Tibial artery (tissue), 4 donors: ENCODE measurements around the gene PRODH2.

ENCODE experiments used
- DNase-seq, 2 donors: peaks; one replicate each; pipeline ENCODE4 v3.0.0-alpha.2; 2019
- H3K27ac ChIP-seq, 2 donors: fragments of 200-600 bp; sonication (generic) in 1 of 2; 1 replicate in 1 of 2; 2 replicates in 1 of 2; pipeline ENCODE4 v1.5.1; 2018 to 2019; ENCODE audit warnings: mild to moderate bottlenecking in 1 of 2
- H3K27me3 ChIP-seq, 2 donors: fragments of 200-600 bp; sonication (generic) in 1 of 2; one replicate each; pipeline versions ENCODE4 v1.5.1 to v1.6.0; 2016 to 2019
- H3K36me3 ChIP-seq, 3 donors: fragments of 200-600 bp; sonication (generic) in 2 of 3; one replicate each; pipeline ENCODE4 v1.5.1; 2016 to 2019; ENCODE audit warnings: mild to moderate bottlenecking in 2 of 3
- H3K4me1 ChIP-seq, 4 donors: fragments of 200-600 bp; sonication (generic) in 2 of 4; 1 replicate in 3 of 4; 2 replicates in 1 of 4; pipeline ENCODE4 v1.5.1; 2016 to 2019
- H3K4me3 ChIP-seq, 2 donors: fragments of 200-600 bp; sonication (generic) in 1 of 2; 1 replicate in 1 of 2; 2 replicates in 1 of 2; pipeline ENCODE4 v1.5.1; 2018 to 2019; ENCODE audit warnings: mild to moderate bottlenecking in 2 of 2
- H3K9me3 ChIP-seq, 3 donors: fragments of 200-600 bp; sonication (generic) in 1 of 3; one replicate each; pipeline ENCODE4 v1.5.1; 2016 to 2019
- intact Hi-C: fragments of 100-400 bp; cut with DNase I; formaldehyde crosslinking; loops from one replicate; pipeline ENCODE4 v1.15.0; 2023; ENCODE audit warnings: low total_unique reads
- TF ChIP-seq, protein P1 (sequence below), 2 experiments: fragments of 200-600 bp in 1 of 2; fragments of 450-650 bp in 1 of 2; IDR thresholded peaks; one replicate each; pipeline ENCODE4 v1.5.1; 2017 to 2019; ENCODE audit warnings: antibody characterized with exemption in 2 of 2, mild to moderate bottlenecking in 1 of 2, moderate library complexity in 1 of 2

The PRODH2 gene

DNA sequence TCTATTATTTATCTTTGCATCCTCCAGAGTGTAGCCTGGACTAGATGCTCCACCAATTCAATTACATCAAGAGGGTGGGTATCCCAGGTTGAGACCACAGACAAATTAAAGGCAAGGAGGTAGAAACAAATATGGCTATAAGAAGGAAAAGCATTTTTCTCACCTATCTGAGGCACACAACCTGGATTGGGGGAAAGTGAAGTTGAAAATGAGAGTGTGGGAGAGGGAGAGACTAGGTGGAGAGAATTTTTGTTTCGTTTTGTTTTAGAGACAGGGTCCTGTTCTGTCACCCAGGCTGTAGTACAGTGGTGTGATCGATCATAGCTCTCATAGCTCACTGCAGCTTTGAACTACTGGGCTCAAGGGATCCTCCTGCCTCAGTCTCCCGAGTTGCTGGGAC lies 5.8 kb upstream of the PRODH2 start:
- Histone ChIP-seq H3K4me3 (no peak overlapping the region), H3K4me1 (no peaks in the 10 kb centered on the region), H3K9me3 (no peaks in the 10 kb centered on the region), H3K36me3 (no peaks in the 10 kb centered on the region), H3K27me3 (peaks cover 0 to 33% of the 10 kb centered on the region in 2 donors), H3K27ac (no peak overlapping the region)
- DNase-seq, result no peak
- TF ChIP-seq, protein P1, sequence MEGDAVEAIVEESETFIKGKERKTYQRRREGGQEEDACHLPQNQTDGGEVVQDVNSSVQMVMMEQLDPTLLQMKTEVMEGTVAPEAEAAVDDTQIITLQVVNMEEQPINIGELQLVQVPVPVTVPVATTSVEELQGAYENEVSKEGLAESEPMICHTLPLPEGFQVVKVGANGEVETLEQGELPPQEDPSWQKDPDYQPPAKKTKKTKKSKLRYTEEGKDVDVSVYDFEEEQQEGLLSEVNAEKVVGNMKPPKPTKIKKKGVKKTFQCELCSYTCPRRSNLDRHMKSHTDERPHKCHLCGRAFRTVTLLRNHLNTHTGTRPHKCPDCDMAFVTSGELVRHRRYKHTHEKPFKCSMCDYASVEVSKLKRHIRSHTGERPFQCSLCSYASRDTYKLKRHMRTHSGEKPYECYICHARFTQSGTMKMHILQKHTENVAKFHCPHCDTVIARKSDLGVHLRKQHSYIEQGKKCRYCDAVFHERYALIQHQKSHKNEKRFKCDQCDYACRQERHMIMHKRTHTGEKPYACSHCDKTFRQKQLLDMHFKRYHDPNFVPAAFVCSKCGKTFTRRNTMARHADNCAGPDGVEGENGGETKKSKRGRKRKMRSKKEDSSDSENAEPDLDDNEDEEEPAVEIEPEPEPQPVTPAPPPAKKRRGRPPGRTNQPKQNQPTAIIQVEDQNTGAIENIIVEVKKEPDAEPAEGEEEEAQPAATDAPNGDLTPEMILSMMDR (IDR thresholded peaks at IDR 0.05), result no peak
- intact Hi-C loops, result no loop called here

DNA sequence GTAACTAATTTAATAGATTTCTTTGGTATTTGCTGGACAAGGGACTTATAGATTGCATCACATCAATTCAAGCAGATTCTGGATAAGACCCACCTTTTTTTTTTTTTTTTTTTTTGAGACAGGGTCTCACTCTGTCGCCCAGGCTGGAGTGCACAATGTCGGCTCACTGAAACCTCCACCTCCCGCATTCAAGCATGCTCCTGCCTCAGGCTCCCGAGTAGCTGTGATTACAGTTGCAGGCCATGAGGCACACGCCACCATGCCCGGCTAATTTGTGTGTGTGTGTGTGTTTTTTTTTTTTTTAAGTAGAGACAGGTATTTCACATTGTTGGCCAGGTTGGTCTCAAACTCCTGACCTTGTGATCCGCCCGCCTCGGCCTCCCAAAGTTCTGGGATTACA lies 4.2 kb upstream of the PRODH2 start:
- no peaks in the 10 kb centered on the region for H3K36me3 ChIP-seq
- no peak overlapping the region for H3K4me3 ChIP-seq
- no peaks in the 10 kb centered on the region for H3K9me3 ChIP-seq
- H3K4me1 ChIP-seq, result no peaks in the 10 kb centered on the region
- TF ChIP-seq, protein P1 (IDR thresholded peaks at IDR 0.05), result no peak
- no peak overlapping the region for H3K27ac ChIP-seq
- DNase-seq, result no peak
- peaks cover 0 to 33% of the 10 kb centered on the region in 2 donors for H3K27me3 ChIP-seq
- intact Hi-C loops, result no loop called here

DNA sequence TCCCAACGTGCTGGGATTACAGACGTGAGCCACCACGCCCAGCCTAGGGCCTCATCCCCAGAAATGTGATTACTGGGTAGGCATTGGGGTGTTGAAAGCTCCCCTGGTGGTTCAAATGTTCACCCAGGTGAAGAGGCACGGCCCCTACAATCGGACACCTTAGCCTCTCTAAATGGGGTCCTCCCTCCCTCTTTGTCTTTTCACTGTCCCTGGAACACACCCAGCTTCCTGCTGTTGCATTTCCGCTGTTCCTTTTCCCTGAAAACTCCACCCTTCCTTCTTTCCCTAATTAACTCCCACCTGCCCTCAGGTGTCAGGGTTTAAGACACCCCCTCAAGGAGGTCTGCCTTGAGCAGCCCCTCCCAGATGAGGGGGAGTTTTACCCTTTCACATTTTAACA lies 3.6 kb upstream of the PRODH2 start:
- Histone ChIP-seq H3K36me3 (no peaks in the 10 kb centered on the region), H3K9me3 (no peaks in the 10 kb centered on the region), H3K27ac (no peak overlapping the region), H3K4me3 (no peak overlapping the region), H3K27me3 (peaks cover 0 to 37% of the 10 kb centered on the region in 2 donors), H3K4me1 (no peaks in the 10 kb centered on the region)
- intact Hi-C loops, result no loop called here
- TF ChIP-seq, protein P1 (IDR thresholded peaks at IDR 0.05), result no peak
- DNase-seq, result no peak

DNA sequence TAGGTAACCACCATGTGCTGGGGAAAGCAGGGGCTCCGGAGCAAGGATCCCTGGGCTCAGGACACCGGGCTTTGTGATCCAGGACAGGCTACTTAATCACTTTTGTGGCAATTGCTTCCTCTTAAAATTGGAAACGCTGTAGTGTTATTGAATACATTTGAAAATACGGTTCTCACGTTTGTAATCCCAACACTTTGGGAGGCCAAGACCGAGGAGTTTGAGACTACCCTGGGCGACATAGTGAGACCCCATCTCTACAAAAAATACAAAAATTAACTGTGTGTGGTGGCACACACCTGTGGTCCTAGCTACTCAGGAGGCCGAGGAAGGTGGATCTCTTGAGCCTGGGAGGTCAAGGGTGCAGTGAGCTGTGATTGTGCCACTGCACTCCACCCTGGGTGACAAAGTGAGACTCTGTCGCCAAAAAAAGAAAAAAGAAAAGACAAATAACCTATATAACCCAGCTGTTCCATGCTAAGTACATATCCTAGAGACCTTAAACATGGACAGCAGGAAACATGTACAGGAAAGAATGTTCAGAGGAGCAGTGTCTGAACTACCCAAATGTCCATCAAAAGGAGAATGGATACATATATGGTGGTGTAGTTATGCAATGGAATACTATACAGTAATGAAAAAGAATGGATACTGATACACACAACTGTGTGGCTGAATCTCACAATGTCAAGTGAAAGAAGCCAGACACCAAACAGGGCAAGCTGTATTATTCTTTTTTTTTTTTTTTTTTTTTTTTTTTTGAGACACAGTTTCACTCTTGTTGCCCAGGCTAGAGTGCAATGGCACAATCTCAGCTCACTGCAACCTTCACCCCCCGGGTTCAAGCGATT lies 622 bp upstream of the PRODH2 start:
- no peak for DNase-seq
- TF ChIP-seq, protein P1 (IDR thresholded peaks at IDR 0.05), result no peak
- Histone ChIP-seq H3K27me3 (peaks cover 0 to 33% of the 10 kb centered on the region in 2 donors), H3K4me3 (no peak overlapping the region), H3K9me3 (no peaks in the 10 kb centered on the region), H3K27ac (no peak overlapping the region), H3K36me3 (no peaks in the 10 kb centered on the region), H3K4me1 (no peaks in the 10 kb centered on the region)
- intact Hi-C loops, result no loop called here

DNA sequence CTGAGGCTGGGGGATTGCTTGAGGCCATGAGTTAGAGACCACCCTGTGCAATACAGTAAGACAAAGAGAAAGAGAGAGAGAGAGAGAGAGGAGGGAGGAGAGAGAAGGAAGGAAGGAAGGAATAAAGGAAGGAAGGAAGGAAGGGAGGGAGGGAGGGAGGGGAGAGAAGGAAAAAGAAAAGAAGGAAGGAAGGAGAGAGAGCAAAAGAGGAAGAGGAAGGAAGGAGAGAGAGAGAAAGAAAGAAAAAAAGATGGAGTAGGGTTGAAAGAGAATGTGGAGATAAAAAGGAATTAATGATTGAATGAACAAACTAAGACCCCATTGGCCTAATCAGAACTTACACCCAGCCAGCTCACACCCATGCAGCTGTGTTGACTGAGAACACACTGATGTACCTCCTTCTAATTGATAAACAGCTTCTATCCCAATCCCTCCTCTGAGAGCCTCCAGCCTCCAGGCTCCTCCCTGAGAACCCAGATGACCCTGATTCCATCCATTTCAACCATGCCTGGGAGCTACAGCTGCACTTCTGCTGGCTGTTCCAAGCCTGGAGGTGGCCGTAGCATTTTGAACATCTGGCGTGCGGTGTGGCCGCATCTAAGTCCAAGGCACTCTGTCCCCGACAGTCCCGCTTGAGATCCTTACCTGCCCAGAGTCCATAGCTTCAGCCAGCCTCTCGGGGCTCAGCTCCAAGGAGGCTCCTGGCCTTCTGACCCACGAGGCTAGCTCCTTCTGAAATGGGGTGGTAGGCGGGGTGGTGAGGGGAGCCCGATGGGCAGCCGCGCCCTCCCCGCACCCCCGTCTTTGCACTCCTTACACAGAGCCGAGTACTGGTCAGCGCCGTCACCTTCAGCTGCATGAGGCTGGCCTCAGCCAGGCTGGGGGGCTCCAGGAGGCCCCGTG lies 1.1 kb downstream of the PRODH2 start:
- Histone ChIP-seq H3K27ac (no peak overlapping the region), H3K27me3 (peaks cover 0 to 33% of the 10 kb centered on the region in 2 donors), H3K9me3 (no peaks in the 10 kb centered on the region), H3K4me3 (no peak overlapping the region), H3K36me3 (no peaks in the 10 kb centered on the region), H3K4me1 (no peaks in the 10 kb centered on the region)
- TF ChIP-seq, protein P1 (IDR thresholded peaks at IDR 0.05), result no peak
- no peak for DNase-seq
- intact Hi-C loops, result no loop called here
